GM19035 (cell line): ENCODE data around the gene FOXF1.

ENCODE experiments used
- ATAC-seq: cut with Tn5 transposase; IDR thresholded peaks from one replicate; pipeline ENCODE4 v1.9.1; 2021; ENCODE audit not compliant: unreplicated experiment

FOXF1 gene

GRCh38 chr16:86554917-86555703, 44.8 kb downstream of the FOXF1 start, which contains the start of gene MTHFSD:
MTHFSD (minus strand) TSS chr16:86555235; CDS start chr16:86555184, 51 bp downstream.
- peak; percentile 86 for ATAC-seq

- ATAC-seq, result no peak
Observed at GRCh38 chr16:86555704-86556075, 45.4 kb downstream of the FOXF1 start.

- ATAC-seq, result no peak
Observed at GRCh38 chr16:86556576-86556975, 46.2 kb downstream of the FOXF1 start.

- ATAC-seq, result no peak
Observed at GRCh38 chr16:86557587-86557986, 47.3 kb downstream of the FOXF1 start.

GRCh38 chr16:86558355-86559193, 48.2 kb downstream of the FOXF1 start:
- no peak for ATAC-seq

- no peak for ATAC-seq
Observed at GRCh38 chr16:86559802-86560305, 49.5 kb downstream of the FOXF1 start.

- no peak for ATAC-seq
Observed at GRCh38 chr16:86562356-86562755, 52.0 kb downstream of the FOXF1 start.

GRCh38 chr16:86563469-86564345, 53.4 kb downstream of the FOXF1 start:
- peak; percentile 89 for ATAC-seq
